Endodermal cell (in vitro differentiated cells): ENCODE measurements around the gene MAPK1. TPM values are rescaled to one million over a fixed set of nuclear protein-coding genes. Genes with fewer than 3 reads are reported as not detected.

ENCODE experiments used
- DNase-seq: peaks from one replicate; pipeline ENCODE4 v3.0.0-alpha.2; 2017
- H3K27ac ChIP-seq: 2 replicates; pipeline ENCODE4 v1.5.1; 2013; ENCODE audit warnings: mild to moderate bottlenecking, low read depth, low read length, moderate library complexity
- H3K27me3 ChIP-seq: 2 replicates; pipeline ENCODE4 v1.6.1; 2013; ENCODE audit warnings: mild to moderate bottlenecking, low read length, moderate library complexity; ENCODE audit not compliant: insufficient read depth, control insufficient read depth, poor library complexity, severe bottlenecking
- H3K36me3 ChIP-seq: 2 replicates; pipeline ENCODE4 v1.7.0; 2013; ENCODE audit warnings: mild to moderate bottlenecking, low read length, moderate library complexity; ENCODE audit not compliant: control insufficient read depth, insufficient read depth
- H3K4me1 ChIP-seq: one replicate; pipeline ENCODE4 v1.7.0; 2013; ENCODE audit warnings: low read length; ENCODE audit not compliant: control insufficient read depth, insufficient read depth
- H3K4me3 ChIP-seq: 2 replicates; pipeline ENCODE4 v1.5.1; 2013; ENCODE audit warnings: mild to moderate bottlenecking, low read length, moderate library complexity
- H3K9ac ChIP-seq: 2 replicates; pipeline ENCODE4 v1.6.1; 2013; ENCODE audit warnings: mild to moderate bottlenecking, low read length, moderate library complexity; ENCODE audit not compliant: poor library complexity, severe bottlenecking; ENCODE audit errors: extremely low read depth
- H3K9me3 ChIP-seq: 2 replicates; pipeline ENCODE4 v1.6.1; 2013; ENCODE audit warnings: mild to moderate bottlenecking, low read length, moderate library complexity; ENCODE audit not compliant: control insufficient read depth
- H3K27ac Mint-ChIP-seq: 2 replicates; pipeline ENCODE4 v1.8.0; 2020; ENCODE audit warnings: mixed read lengths
- H3K27me3 Mint-ChIP-seq: 2 replicates; pipeline ENCODE4 v1.8.0; 2021; ENCODE audit warnings: mild to moderate bottlenecking, mixed read lengths; ENCODE audit not compliant: insufficient read depth
- H3K36me3 Mint-ChIP-seq: 2 replicates; pipeline ENCODE4 v1.8.0; 2020; ENCODE audit warnings: low read depth, mixed read lengths
- H3K4me1 Mint-ChIP-seq: 2 replicates; pipeline ENCODE4 v1.8.0; 2020; ENCODE audit warnings: mixed read lengths
- H3K4me3 Mint-ChIP-seq: 2 replicates; pipeline ENCODE4 v1.8.0; 2020; ENCODE audit warnings: mild to moderate bottlenecking, moderate library complexity, mixed read lengths
- H3K9me3 Mint-ChIP-seq: 2 replicates; pipeline ENCODE4 v1.8.0; 2020; ENCODE audit warnings: mild to moderate bottlenecking, mixed read lengths
- WGBS, 2 experiments: methylation state at CpG; one replicate each; pipeline versions ENCODE4 v1.1.5 to v1.1.7; 2013; ENCODE audit warnings: missing lambda C conversion rate in 2 of 2, mixed read lengths in 1 of 2; ENCODE audit not compliant: insufficient coverage in 1 of 2, insufficient read length in 1 of 2; 5-methylcytosine and 5-hydroxymethylcytosine counted together
- total RNA-seq, 2 donors: library from RNA; stranded (reverse); fragmentation: NEBNext Ultra II Directional in 1 of 2; extraction: Animal tissue kit (Norgen Biotek cat#: 25700) in 1 of 2; gene quantifications; 2 replicates in 1 of 2; 3 replicates in 1 of 2; pipeline ENCODE4 v1.2.1, GENCODE V29; 2021
- TF ChIP-seq, protein P1 (sequence below): fragments of 200-600 bp; sonication (generic); conservative IDR thresholded peaks from 2 replicates; pipeline ENCODE4 v1.5.0; 2021; ENCODE audit warnings: antibody characterized with exemption, mild to moderate bottlenecking

The MAPK1 gene
- total RNA-seq, 2 donors from 2014 or later: 76.8 to 78.6 TPM

DNA sequence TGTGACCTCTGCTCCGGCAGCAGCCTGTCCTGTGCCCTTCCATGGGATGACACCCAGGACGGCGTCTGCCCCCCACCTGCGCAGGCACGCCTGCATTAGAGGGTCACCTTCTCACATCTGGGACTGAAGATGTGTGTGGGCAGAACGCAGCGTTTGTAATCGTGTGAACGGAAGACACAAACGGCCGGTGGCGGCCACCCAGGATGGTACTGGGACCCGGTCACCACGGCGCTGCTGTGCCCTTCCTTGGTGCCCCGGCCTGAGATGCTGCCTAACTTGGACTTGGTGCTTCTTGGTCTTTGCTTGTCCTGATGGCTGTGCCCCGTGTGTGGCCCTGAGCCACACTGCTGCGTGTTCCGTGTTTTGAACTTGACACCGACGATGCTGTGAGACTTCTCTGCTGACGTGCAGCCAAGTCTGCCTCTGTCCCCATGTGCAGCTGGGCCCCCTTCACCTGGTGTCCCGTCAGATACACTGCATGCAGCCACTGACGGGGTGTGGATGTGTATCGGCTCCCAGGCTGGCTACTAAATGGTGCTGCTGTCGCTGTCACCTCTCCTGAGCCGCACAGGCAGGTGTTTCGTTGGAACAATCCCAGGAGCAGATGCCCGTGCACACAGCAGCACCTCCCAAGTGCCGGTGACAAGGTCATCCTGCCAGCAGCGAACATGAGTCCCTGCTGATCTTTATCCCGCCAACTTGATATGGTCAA is 153.2 kb downstream of the MAPK1 start:
- Mint-ChIP-seq H3K4me1 (peaks cover 3% of the 10 kb centered on the region), H3K9me3 (no peaks in the 10 kb centered on the region), H3K27me3 (peaks cover 2% of the 10 kb centered on the region), H3K27ac (no peak overlapping the region), H3K36me3 (peaks cover 14% of the 10 kb centered on the region), H3K4me3 (no peak overlapping the region)
- DNase-seq: no peak
- Histone ChIP-seq H3K9ac (no peak overlapping the region), H3K36me3 (no peaks in the 10 kb centered on the region), H3K4me3 (no peak overlapping the region), H3K27ac (no peak overlapping the region), H3K27me3 (no peaks in the 10 kb centered on the region), H3K4me1 (no peaks in the 10 kb centered on the region), H3K9me3 (no peaks in the 10 kb centered on the region)
- WGBS, 2 experiments: 93 to 94% methylated on average over 27 to 32 of the region's 32 CpGs
- TF ChIP-seq, protein P1, sequence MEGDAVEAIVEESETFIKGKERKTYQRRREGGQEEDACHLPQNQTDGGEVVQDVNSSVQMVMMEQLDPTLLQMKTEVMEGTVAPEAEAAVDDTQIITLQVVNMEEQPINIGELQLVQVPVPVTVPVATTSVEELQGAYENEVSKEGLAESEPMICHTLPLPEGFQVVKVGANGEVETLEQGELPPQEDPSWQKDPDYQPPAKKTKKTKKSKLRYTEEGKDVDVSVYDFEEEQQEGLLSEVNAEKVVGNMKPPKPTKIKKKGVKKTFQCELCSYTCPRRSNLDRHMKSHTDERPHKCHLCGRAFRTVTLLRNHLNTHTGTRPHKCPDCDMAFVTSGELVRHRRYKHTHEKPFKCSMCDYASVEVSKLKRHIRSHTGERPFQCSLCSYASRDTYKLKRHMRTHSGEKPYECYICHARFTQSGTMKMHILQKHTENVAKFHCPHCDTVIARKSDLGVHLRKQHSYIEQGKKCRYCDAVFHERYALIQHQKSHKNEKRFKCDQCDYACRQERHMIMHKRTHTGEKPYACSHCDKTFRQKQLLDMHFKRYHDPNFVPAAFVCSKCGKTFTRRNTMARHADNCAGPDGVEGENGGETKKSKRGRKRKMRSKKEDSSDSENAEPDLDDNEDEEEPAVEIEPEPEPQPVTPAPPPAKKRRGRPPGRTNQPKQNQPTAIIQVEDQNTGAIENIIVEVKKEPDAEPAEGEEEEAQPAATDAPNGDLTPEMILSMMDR: no peak

DNA sequence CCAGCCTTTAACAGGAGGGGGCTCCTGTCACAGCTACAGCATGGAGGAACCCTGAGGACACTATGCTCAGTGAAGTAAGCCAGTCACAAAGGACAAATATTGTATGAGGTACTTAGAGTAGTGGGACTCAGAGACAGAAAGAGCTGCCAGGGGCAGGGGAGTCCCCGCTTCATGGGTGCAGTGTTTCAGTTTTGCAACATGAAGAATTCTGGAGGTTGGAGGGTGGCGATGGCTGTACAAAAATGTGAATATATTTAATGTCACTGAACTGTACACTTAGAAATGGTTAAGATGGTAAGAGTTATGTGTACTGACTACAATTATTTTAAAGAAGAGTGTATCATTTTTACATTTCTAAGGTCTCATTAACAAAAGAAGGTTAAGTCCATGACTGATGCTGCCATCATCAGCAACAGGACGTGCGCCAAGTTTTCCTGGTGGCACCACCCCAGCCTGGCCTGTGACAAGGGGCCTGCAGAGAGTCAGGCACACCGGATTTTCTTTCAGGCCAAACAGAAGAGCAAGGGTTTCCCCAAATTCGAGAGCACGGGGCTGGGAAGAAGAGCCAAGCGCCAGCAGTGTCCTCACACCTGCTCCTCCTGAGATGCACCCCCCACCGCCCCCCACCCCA is 153.9 kb downstream of the MAPK1 start:
- Histone ChIP-seq H3K9ac (no peak overlapping the region), H3K9me3 (no peaks in the 10 kb centered on the region), H3K36me3 (no peaks in the 10 kb centered on the region), H3K27me3 (no peaks in the 10 kb centered on the region), H3K4me1 (no peaks in the 10 kb centered on the region), H3K27ac (no peak overlapping the region), H3K4me3 (no peak overlapping the region)
- H3K4me1 Mint-ChIP-seq: peaks cover 7% of the 10 kb centered on the region
- WGBS, 2 experiments: 82 to 84% methylated on average over 5 to 9 of the region's 9 CpGs
- no peak for DNase-seq
- H3K27ac Mint-ChIP-seq: no peak overlapping the region
- H3K36me3 Mint-ChIP-seq: peaks cover 18% of the 10 kb centered on the region
- no peaks in the 10 kb centered on the region for H3K9me3 Mint-ChIP-seq
- TF ChIP-seq, protein P1: no peak
- peaks cover 2% of the 10 kb centered on the region for H3K27me3 Mint-ChIP-seq
- H3K4me3 Mint-ChIP-seq: no peak overlapping the region

DNA sequence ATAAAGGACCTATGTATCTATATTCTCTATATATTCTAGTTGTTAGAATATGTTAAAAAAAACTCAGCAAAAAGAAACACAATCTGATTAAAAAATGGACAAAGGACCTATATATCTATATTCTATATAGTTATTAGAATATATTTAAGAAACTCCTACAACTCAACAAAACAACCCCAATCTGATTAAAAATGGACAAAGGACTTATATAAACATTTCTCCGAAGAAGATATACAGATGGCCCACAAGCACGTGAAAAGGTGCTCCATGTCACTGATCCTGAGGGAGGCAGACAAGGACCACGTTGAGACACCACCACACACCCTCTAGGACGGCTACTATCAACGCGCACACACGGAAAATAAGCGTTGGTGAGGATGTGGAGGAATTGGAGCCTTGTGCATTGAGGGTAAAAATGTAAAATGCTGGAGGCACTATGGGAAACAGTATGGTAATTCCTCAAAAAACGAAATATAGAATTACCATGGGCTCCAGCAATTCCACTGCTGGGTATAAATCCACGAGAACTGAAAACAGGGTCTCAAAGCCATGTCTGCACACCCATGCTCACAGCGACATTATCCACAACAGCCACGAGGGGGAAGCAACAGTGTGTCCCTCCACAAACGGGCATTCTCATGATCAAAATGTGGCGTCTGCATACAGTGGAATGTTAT is 154.6 kb downstream of the MAPK1 start:
- H3K27ac Mint-ChIP-seq: peak overlapping the region; percentile 64
- Histone ChIP-seq H3K9ac (no peak overlapping the region), H3K4me1 (no peaks in the 10 kb centered on the region), H3K9me3 (no peaks in the 10 kb centered on the region), H3K36me3 (no peaks in the 10 kb centered on the region), H3K27me3 (no peaks in the 10 kb centered on the region), H3K27ac (no peak overlapping the region), H3K4me3 (no peak overlapping the region)
- DNase-seq: peak; percentile 83
- TF ChIP-seq, protein P1: peak; percentile 74
- H3K27me3 Mint-ChIP-seq: peaks cover 2% of the 10 kb centered on the region
- peaks cover 9% of the 10 kb centered on the region for H3K4me1 Mint-ChIP-seq
- WGBS, 2 experiments: 59 to 61% methylated on average over 13 to 14 of the region's 14 CpGs
- peaks cover 18% of the 10 kb centered on the region for H3K36me3 Mint-ChIP-seq
- H3K4me3 Mint-ChIP-seq: no peak overlapping the region
- no peaks in the 10 kb centered on the region for H3K9me3 Mint-ChIP-seq
